CD14-positive monocyte (primary cell): Measurements from ENCODE around the gene BACH2. TPM values are rescaled to one million over a fixed set of nuclear protein-coding genes. Genes with fewer than 3 reads are reported as not detected.
A peak's percentile ranks its signal among the peaks of the same experiment; 100 is the strongest.

Experiments used
- DNase-seq, 3 donors: peaks; one replicate each; pipeline ENCODE4 v3.0.0-alpha.2; 2011 to 2022
- H2AFZ ChIP-seq: 2 replicates; pipeline ENCODE4 v1.6.0; 2012; ENCODE audit warnings: mild to moderate bottlenecking, low read depth, low read length, inconsistent platforms; ENCODE audit not compliant: insufficient read depth, poor library complexity, severe bottlenecking
- H3K27ac ChIP-seq, 2 donors: 1 replicate in 1 of 2; 2 replicates in 1 of 2; pipeline ENCODE4 v1.5.1; 2012 to 2013; ENCODE audit warnings: low read length in 2 of 2, control low read depth in 1 of 2, inconsistent platforms in 1 of 2, low read depth in 1 of 2, mild to moderate bottlenecking in 1 of 2
- H3K27me3 ChIP-seq, 2 donors: one replicate each; pipeline versions ENCODE4 v1.6.0 to v1.6.1; 2011 to 2013; ENCODE audit warnings: low read length in 2 of 2; ENCODE audit not compliant: control insufficient read depth in 2 of 2, insufficient read depth in 2 of 2
- H3K36me3 ChIP-seq, 2 donors: replicated peaks in 1 of 2; 1 replicate in 1 of 2; 2 replicates in 1 of 2; pipeline versions ENCODE4 v1.5.1 to v1.6.1; 2012 to 2013; ENCODE audit warnings: low read length in 2 of 2, control low read depth in 1 of 2, inconsistent platforms in 1 of 2, mild to moderate bottlenecking in 1 of 2; ENCODE audit not compliant: insufficient read depth in 2 of 2, control insufficient read depth in 1 of 2
- H3K4me1 ChIP-seq, 2 donors: 1 replicate in 1 of 2; 2 replicates in 1 of 2; pipeline versions ENCODE4 v1.5.1 to v1.6.1; 2012 to 2013; ENCODE audit warnings: low read length in 2 of 2, control low read depth in 1 of 2, inconsistent platforms in 1 of 2, mild to moderate bottlenecking in 1 of 2, moderate library complexity in 1 of 2; ENCODE audit not compliant: insufficient read depth in 2 of 2, control insufficient read depth in 1 of 2
- H3K4me2 ChIP-seq: replicated peaks from 2 replicates; pipeline ENCODE3; 2012; ENCODE audit warnings: low read length, moderate library complexity, mild to moderate bottlenecking; ENCODE audit not compliant: poor library complexity, severe bottlenecking; ENCODE audit errors: extremely low read depth
- H3K4me3 ChIP-seq, 3 experiments: fragments of 200-600 bp in 1 of 3; sonication (generic) in 1 of 3; replicated peaks in 1 of 3; 1 replicate in 2 of 3; 2 replicates in 1 of 3; pipeline ENCODE4 v1.5.1; 2011 to 2013; ENCODE audit warnings: low read length in 3 of 3, mild to moderate bottlenecking in 3 of 3, control low read depth in 2 of 3, low read depth in 2 of 3, inconsistent platforms in 1 of 3, moderate library complexity in 1 of 3
- H3K79me2 ChIP-seq: 2 replicates; pipeline ENCODE4 v1.6.0; 2012; ENCODE audit warnings: mild to moderate bottlenecking, control low read depth, inconsistent platforms, low read length, moderate library complexity; ENCODE audit not compliant: insufficient read depth
- H3K9ac ChIP-seq: 2 replicates; pipeline ENCODE4 v1.6.0; 2017; ENCODE audit warnings: low read length, mild to moderate bottlenecking; ENCODE audit not compliant: insufficient read depth, poor library complexity, severe bottlenecking
- H3K9me3 ChIP-seq, 2 donors: replicated peaks in 1 of 2; 1 replicate in 1 of 2; 2 replicates in 1 of 2; pipeline versions ENCODE4 v1.5.1 to v1.6.1; 2012 to 2013; ENCODE audit warnings: low read length in 2 of 2, control low read depth in 1 of 2; ENCODE audit not compliant: control insufficient read depth in 1 of 2, insufficient read depth in 1 of 2
- H4K20me1 ChIP-seq: 2 replicates; pipeline ENCODE4 v1.6.0; 2012; ENCODE audit warnings: mild to moderate bottlenecking, low read length, control low read depth, moderate library complexity; ENCODE audit not compliant: insufficient read depth
- H3K27ac Mint-ChIP-seq, 7 donors: one replicate each; pipeline ENCODE4 v1.8.0; 2020; ENCODE audit warnings: mild to moderate bottlenecking in 7 of 7, mixed read lengths in 7 of 7, moderate library complexity in 6 of 7, inconsistent platforms in 2 of 7
- H3K27me3 Mint-ChIP-seq, 3 donors: one replicate each; pipeline ENCODE4 v1.8.0; 2021 to 2022; ENCODE audit warnings: low read depth in 3 of 3, mild to moderate bottlenecking in 3 of 3, mixed read lengths in 3 of 3, moderate library complexity in 3 of 3, inconsistent platforms in 1 of 3
- H3K36me3 Mint-ChIP-seq, 2 donors: one replicate each; pipeline ENCODE4 v1.8.0; 2020; ENCODE audit warnings: mixed read lengths in 2 of 2, inconsistent platforms in 1 of 2, mild to moderate bottlenecking in 1 of 2
- H3K4me1 Mint-ChIP-seq: one replicate; pipeline ENCODE4 v1.8.0; 2020; ENCODE audit warnings: mild to moderate bottlenecking, mixed read lengths
- H3K4me3 Mint-ChIP-seq, 2 donors: one replicate each; pipeline ENCODE4 v1.8.0; 2020; ENCODE audit warnings: mild to moderate bottlenecking in 2 of 2, mixed read lengths in 2 of 2, moderate library complexity in 1 of 2
- H3K9me3 Mint-ChIP-seq, 7 donors: one replicate each; pipeline ENCODE4 v1.8.0; 2020 to 2022; ENCODE audit warnings: mixed read lengths in 7 of 7, mild to moderate bottlenecking in 6 of 7, moderate library complexity in 6 of 7, inconsistent platforms in 2 of 7
- CTCF ChIP-seq: fragments of 200-600 bp; IDR thresholded peaks from one replicate; pipeline ENCODE4 v1.8.0; 2022; ENCODE audit warnings: antibody characterized with exemption, mild to moderate bottlenecking
- WGBS: methylation state at CpG from one replicate; pipeline ENCODE4 v1.1.5; 2013; ENCODE audit warnings: missing lambda C conversion rate; ENCODE audit not compliant: insufficient coverage; 5-methylcytosine and 5-hydroxymethylcytosine counted together
- intact Hi-C, 2 donors: fragments of 100-400 bp; cut with micrococcal nuclease; formaldehyde crosslinking; loops; one replicate each; pipeline versions ENCODE4 v1.15.0 to v1.15.1; 2023
- polyA plus RNA-seq, 3 donors: library from polyadenylated mRNA; depleted of rRNA in 1 of 3; unstranded in 2 of 3; stranded (reverse) in 1 of 3; fragments of 300-500 nt in 2 of 3; fragments of >200 nt in 1 of 3; fragmentation: Illumina TruSeq in 2 of 3; gene quantifications; 1 replicate in 2 of 3; 2 replicates in 1 of 3; pipeline ENCODE4 v1.2.3, GENCODE V29; 2012 to 2021

BACH2 gene
- polyA plus RNA-seq, 3 donors = 0.04 to 0.09 (median 0.05) TPM

- WGBS = 95% methylated on average over 2 of the region's 3 CpGs
- H3K79me2 ChIP-seq = no peaks in the 10 kb centered on the region
These were observed 378.8 kb downstream of the BACH2 start for GRCh38 chr6:89917801-89918366.

GRCh38 chr6:89917216-89917615 is 379.4 kb downstream of the BACH2 start:
- intact Hi-C loops = no loop called here
- Histone ChIP-seq H3K79me2 (no peaks in the 10 kb centered on the region), H3K4me3 (no peak overlapping the region), H3K27me3 (no peaks in the 10 kb centered on the region), H3K4me2 (no peak overlapping the region), H2AFZ (no peak overlapping the region), H3K9ac (no peak overlapping the region), H3K4me1 (no peaks in the 10 kb centered on the region), H3K9me3 (peaks cover 0 to 15% of the 10 kb centered on the region in 2 donors), H3K27ac (no peak overlapping the region), H3K36me3 (no peaks in the 10 kb centered on the region), H4K20me1 (no peaks in the 10 kb centered on the region)
- H3K27ac Mint-ChIP-seq = peak overlapping the region in 1 of 7 donors; percentile 15
- H3K27me3 Mint-ChIP-seq = peaks cover 0 to 3% (median 2%) of the 10 kb centered on the region in 3 donors
- 96% methylated on average over 4 of the region's 4 CpGs for WGBS
- no peak for DNase-seq
- H3K4me3 Mint-ChIP-seq = no peak overlapping the region
- no peak for TF ChIP-seq CTCF
- peaks cover 12 to 22% (median 18%) of the 10 kb centered on the region in 7 donors for H3K9me3 Mint-ChIP-seq
- H3K36me3 Mint-ChIP-seq = no peaks in the 10 kb centered on the region
- no peaks in the 10 kb centered on the region for H3K4me1 Mint-ChIP-seq

More at GRCh38 chr6:89917801-89918366, 378.8 kb downstream of the BACH2 start:
- Histone ChIP-seq H3K4me2 (no peak overlapping the region), H3K4me1 (no peaks in the 10 kb centered on the region), H3K9ac (no peak overlapping the region), H3K9me3 (peaks cover 0 to 15% of the 10 kb centered on the region in 2 donors), H3K4me3 (no peak overlapping the region), H3K27ac (no peak overlapping the region), H4K20me1 (no peaks in the 10 kb centered on the region), H3K27me3 (no peaks in the 10 kb centered on the region), H3K36me3 (no peaks in the 10 kb centered on the region), H2AFZ (no peak overlapping the region)
- peaks cover 12 to 22% (median 18%) of the 10 kb centered on the region in 7 donors for H3K9me3 Mint-ChIP-seq
- peaks cover 0 to 3% (median 2%) of the 10 kb centered on the region in 3 donors for H3K27me3 Mint-ChIP-seq
- no peak overlapping the region for H3K4me3 Mint-ChIP-seq
- intact Hi-C loops = no loop called here
- DNase-seq = no peak
- no peak overlapping the region for H3K27ac Mint-ChIP-seq
- no peak for TF ChIP-seq CTCF
- H3K4me1 Mint-ChIP-seq = no peaks in the 10 kb centered on the region
- no peaks in the 10 kb centered on the region for H3K36me3 Mint-ChIP-seq
